Prostate gland (tissue), 2 donors: ENCODE results near the gene SLC38A10. TPM values are rescaled to one million over a fixed set of nuclear protein-coding genes. Genes with fewer than 3 reads are reported as not detected.

Experiments
- DNase-seq: peaks from one replicate; pipeline ENCODE4 v3.0.0-alpha.2; 2019; ENCODE audit warnings: low spot score
- H3K27ac ChIP-seq, 2 donors: fragments of 200-600 bp; sonication (generic); 2 replicates each; pipeline ENCODE4 v1.5.1; 2017 to 2019
- H3K27me3 ChIP-seq: fragments of 200-600 bp; sonication (generic); replicated peaks from 2 replicates; pipeline ENCODE4 v1.5.1; 2019; ENCODE audit not compliant: insufficient read depth
- H3K36me3 ChIP-seq, 2 donors: fragments of 200-600 bp; sonication (generic); 1 replicate in 1 of 2; 2 replicates in 1 of 2; pipeline versions ENCODE4 v1.5.1 to v1.8.1; 2017 to 2019
- H3K4me1 ChIP-seq: fragments of 200-600 bp; sonication (generic); replicated peaks from 2 replicates; pipeline ENCODE4 v1.5.1; 2019
- H3K4me3 ChIP-seq, 2 donors: fragments of 200-600 bp; sonication (generic); 2 replicates each; pipeline ENCODE4 v1.5.1; 2017 to 2019
- H3K9me3 ChIP-seq: fragments of 200-600 bp; sonication (generic); 2 replicates; pipeline ENCODE4 v1.5.1; 2017
- POLR2A ChIP-seq: fragments of 450-650 bp; IDR thresholded peaks from one replicate; pipeline ENCODE4 v1.6.1; 2016; ENCODE audit warnings: antibody characterized with exemption, mild to moderate bottlenecking
- POLR2AphosphoS5 ChIP-seq: sonication (generic); formaldehyde crosslinking; IDR thresholded peaks from one replicate; pipeline ENCODE4 v1.6.1; 2017; ENCODE audit warnings: antibody characterized with exemption
- WGBS: methylation state at CpG from one replicate; pipeline ENCODE4 v1.1.5; 2018; 5-methylcytosine and 5-hydroxymethylcytosine counted together
- intact Hi-C: fragments of 100-400 bp; cut with DNase I; formaldehyde crosslinking; loops from one replicate; pipeline ENCODE4 v1.14.2; 2022
- total RNA-seq, 2 donors: library from RNA; depleted of rRNA; stranded (reverse); fragments of >200 nt; gene quantifications; one replicate each; pipeline ENCODE4 v1.1.0, GENCODE V29; 2016
- TF ChIP-seq, protein P1 (sequence below), 4 experiments: fragments of 200-600 bp in 2 of 4; fragments of 450-650 bp in 2 of 4; sonication (generic) in 2 of 4; IDR thresholded peaks; 1 replicate in 3 of 4; 2 replicates in 1 of 4; pipeline ENCODE4 v1.5.1; 2016 to 2019; ENCODE audit warnings: antibody characterized with exemption in 4 of 4, mild to moderate bottlenecking in 2 of 4, moderate library complexity in 2 of 4

Gene SLC38A10
- total RNA-seq, 2 donors from 2014 or later: 104 to 167 TPM

DNA sequence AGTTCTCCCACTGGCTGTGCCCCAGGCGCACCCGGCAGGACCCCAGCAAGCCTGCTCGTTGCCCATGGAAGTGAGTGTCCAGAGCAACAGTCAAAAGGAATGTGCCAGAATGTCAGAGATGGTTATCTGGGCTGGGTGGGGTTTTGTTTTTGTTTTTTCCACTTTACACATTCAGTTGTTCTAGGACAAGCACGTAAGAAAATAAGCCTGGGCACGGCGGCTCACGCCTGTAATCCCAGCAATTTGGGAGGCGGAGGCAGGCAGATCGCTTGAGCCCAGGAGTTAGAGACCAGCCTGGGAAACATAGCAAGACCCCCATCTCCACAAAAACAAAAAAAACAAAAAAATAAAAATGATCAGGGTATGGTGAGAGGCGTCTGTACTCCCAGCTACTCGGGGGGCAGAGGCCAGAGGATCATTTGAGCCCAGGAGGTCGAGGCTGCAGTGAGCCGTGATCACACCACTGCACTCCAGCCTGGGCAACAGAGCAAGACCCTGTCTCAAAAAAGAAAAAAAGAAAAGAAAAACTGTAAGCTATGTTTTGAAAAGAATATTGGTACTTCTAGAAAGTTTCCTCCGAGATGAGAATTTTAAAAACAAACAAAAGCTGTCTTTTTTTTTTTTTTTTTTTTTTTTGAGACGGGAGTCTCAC lies 47.6 kb downstream of the SLC38A10 start:
- DNase-seq: no peak
- no peaks in the 10 kb centered on the region for H3K4me1 ChIP-seq
- H3K4me3 ChIP-seq: no peak overlapping the region
- peaks cover 0 to 3% of the 10 kb centered on the region in 2 donors for H3K36me3 ChIP-seq
- TF ChIP-seq POLR2AphosphoS5 (no peak), POLR2A (no peak)
- TF ChIP-seq, protein P1, sequence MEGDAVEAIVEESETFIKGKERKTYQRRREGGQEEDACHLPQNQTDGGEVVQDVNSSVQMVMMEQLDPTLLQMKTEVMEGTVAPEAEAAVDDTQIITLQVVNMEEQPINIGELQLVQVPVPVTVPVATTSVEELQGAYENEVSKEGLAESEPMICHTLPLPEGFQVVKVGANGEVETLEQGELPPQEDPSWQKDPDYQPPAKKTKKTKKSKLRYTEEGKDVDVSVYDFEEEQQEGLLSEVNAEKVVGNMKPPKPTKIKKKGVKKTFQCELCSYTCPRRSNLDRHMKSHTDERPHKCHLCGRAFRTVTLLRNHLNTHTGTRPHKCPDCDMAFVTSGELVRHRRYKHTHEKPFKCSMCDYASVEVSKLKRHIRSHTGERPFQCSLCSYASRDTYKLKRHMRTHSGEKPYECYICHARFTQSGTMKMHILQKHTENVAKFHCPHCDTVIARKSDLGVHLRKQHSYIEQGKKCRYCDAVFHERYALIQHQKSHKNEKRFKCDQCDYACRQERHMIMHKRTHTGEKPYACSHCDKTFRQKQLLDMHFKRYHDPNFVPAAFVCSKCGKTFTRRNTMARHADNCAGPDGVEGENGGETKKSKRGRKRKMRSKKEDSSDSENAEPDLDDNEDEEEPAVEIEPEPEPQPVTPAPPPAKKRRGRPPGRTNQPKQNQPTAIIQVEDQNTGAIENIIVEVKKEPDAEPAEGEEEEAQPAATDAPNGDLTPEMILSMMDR (IDR thresholded peaks at IDR 0.05): no peak
- no peak overlapping the region for H3K27ac ChIP-seq
- no peaks in the 10 kb centered on the region for H3K9me3 ChIP-seq
- intact Hi-C loops: loop anchor here (10.0 kb wide), 1 partner anchor 253 kb away; the partner anchor contains the start of gene CHMP6
- no peaks in the 10 kb centered on the region for H3K27me3 ChIP-seq
- 88% methylated on average over 15 of the region's 15 CpGs for WGBS

DNA sequence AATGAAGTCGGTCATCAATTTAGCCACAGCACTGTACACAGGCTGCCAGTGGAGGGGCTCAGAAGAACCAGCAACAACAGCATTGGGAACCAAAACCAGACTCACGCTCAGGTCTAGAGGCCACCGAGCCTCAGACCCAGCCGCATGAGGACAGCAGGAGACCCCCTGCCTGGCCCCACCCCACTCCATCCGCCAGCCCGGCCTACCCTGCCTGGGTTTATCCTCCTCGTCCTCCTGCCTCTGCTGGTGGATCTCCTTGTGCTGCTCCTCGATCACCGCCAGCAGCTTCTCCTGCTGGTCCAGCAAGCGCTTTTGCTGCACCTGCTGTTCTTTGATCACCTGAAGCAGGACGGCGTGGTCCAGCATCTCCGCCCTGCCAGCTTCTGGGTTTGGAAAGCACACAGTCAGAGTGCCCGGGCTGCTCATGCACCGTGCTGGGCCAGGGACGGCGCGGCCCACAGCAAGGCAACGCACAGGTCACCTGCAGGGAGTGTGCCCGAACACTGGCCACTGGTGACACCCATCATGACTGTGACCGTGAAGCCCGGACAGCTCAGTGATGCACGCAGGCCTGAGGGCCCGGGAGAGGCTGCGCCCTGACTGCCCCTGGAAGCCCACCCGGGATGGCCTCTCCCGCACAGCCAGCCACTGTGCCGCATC lies 48.3 kb downstream of the SLC38A10 start:
- intact Hi-C loops: loop anchor here (10.0 kb wide), 1 partner anchor 252 kb away; the partner anchor contains the start of gene CHMP6
- TF ChIP-seq POLR2AphosphoS5: no peak
- TF ChIP-seq, protein P1 (IDR thresholded peaks at IDR 0.05): no peak
- no peak for TF ChIP-seq POLR2A
- Histone ChIP-seq H3K4me1 (no peaks in the 10 kb centered on the region), H3K27ac (no peak overlapping the region), H3K9me3 (no peaks in the 10 kb centered on the region), H3K27me3 (no peaks in the 10 kb centered on the region), H3K4me3 (no peak overlapping the region), H3K36me3 (peaks cover 0 to 3% of the 10 kb centered on the region in 2 donors)
- 92% methylated on average over 27 of the region's 28 CpGs for WGBS
- no peak for DNase-seq

DNA sequence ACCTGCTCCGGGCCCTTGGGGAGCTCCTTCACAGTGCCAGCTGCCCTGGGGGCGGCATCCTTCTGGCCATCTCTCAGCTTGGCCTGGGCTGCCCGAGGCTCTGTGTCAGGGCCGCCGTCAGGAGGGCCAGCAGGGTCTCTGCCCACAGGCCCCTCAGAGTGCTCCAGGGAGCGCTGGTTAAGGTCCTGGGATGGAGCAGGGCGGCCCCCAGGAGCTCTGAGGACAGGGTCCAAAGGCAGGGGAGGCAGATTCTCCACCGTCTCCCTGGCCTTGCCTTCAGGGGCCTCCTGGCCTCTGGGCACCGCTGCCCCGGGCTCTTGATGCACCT lies 48.8 kb downstream of the SLC38A10 start:
- H3K27me3 ChIP-seq: no peaks in the 10 kb centered on the region
- intact Hi-C loops: loop anchor here (10.0 kb wide), 1 partner anchor 252 kb away; the partner anchor contains the start of gene CHMP6

DNA sequence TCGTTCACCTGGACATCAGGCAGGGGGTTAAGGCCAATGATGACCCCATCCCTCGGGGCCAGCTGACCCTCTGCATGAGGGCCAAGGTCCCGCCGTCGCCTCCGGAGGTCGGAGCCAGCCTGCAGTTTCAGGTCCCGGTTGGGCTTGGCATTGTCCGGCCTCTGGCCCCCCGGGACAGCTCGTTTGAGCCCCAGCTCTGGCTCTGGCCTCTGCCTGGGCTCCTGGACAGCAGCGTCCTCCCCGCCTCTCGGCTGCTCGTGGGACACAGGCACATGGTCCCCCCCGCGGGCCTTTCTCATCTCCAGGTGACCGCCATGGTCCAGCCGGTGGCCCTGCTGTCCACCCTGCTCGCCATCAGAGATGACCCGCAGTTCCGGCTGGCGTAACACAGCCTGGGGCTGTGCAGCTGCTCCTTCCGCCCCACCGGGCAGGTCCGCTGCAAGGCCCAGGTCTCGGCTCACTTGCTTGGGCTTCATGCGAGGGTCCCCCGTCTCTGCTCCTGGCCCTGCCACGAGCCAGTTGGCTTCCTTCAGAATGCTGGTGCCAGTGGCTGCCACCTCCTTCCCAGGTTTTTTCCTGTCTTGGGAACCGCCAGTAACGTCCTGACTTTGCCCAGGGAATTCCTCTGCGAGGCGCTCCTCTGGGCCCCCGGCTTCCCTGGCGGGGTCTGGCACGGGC lies 49.3 kb downstream of the SLC38A10 start:
- H3K4me3 ChIP-seq: no peak overlapping the region
- TF ChIP-seq POLR2AphosphoS5: no peak
- TF ChIP-seq POLR2A: no peak
- TF ChIP-seq, protein P1 (IDR thresholded peaks at IDR 0.05): no peak
- WGBS: 83% methylated on average over 31 of the region's 37 CpGs
- no peak for DNase-seq
- H3K36me3 ChIP-seq: peaks cover 0 to 3% of the 10 kb centered on the region in 2 donors
- intact Hi-C loops: loop anchor here (10.0 kb wide), 1 partner anchor 251 kb away; the partner anchor contains the start of gene CHMP6
- H3K4me1 ChIP-seq: no peaks in the 10 kb centered on the region
- no peaks in the 10 kb centered on the region for H3K9me3 ChIP-seq
- H3K27ac ChIP-seq: no peak overlapping the region
- no peaks in the 10 kb centered on the region for H3K27me3 ChIP-seq

More for the DNA sequence above, 48.8 kb downstream of the SLC38A10 start:
- Histone ChIP-seq H3K4me1 (no peaks in the 10 kb centered on the region), H3K9me3 (no peaks in the 10 kb centered on the region), H3K36me3 (peaks cover 0 to 3% of the 10 kb centered on the region in 2 donors), H3K27ac (no peak overlapping the region), H3K4me3 (no peak overlapping the region)
- TF ChIP-seq POLR2A: no peak
- WGBS: 84% methylated on average over 8 of the region's 10 CpGs
- no peak for DNase-seq

DNA sequence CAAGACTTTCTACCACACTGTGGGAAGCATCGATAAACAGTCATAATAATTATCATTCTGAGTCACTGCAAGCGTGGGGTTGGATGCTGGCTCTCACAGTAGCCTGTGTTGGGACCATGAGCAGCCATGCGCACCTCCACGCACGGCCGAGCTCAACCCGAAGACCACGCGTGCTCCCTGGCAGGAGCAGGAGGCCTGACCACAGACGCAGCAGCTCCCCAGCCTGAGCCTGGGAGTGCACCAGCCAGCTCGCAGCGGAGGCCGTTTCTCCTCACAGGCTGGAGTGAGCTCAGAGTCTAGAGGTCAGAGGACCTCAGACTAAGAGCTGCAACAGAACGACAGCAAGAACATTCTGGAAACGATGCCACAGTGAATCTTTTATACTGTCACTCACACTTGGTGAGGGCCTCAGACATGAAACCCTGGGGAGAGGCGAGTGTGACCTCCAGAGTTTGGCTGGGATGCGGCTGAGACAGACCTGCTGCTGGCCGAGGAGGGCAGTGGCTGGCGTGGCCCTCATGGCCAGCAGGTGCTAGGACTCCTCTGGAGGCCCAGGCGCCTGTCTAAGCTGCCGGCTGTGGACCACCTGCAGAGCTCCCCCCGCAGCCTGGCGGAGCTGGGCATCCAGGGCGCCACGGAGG lies 50.0 kb downstream of the SLC38A10 start:
- peaks cover 2% of the 10 kb centered on the region for H3K4me1 ChIP-seq
- no peaks in the 10 kb centered on the region for H3K9me3 ChIP-seq
- H3K36me3 ChIP-seq: peaks cover 0 to 3% of the 10 kb centered on the region in 2 donors
- TF ChIP-seq POLR2A (no peak), POLR2AphosphoS5 (no peak)
- TF ChIP-seq, protein P1 (IDR thresholded peaks at IDR 0.05): no peak
- H3K27ac ChIP-seq: no peak overlapping the region
- no peaks in the 10 kb centered on the region for H3K27me3 ChIP-seq
- no peak overlapping the region for H3K4me3 ChIP-seq
- 89% methylated on average over 22 of the region's 25 CpGs for WGBS
- DNase-seq: no peak
- intact Hi-C loops: loop anchor here (10.0 kb wide), 1 partner anchor 250 kb away; the partner anchor contains the start of gene CHMP6
